ENCODE data around the gene RDH5. TPM values are rescaled to one million over a fixed set of nuclear protein-coding genes. Genes with fewer than 3 reads are reported as not detected.

The RDH5 gene
- total and polyA plus RNA-seq, 2 of the 13 experiments (the other 11 are each of a cell fraction or from before 2014, with no cell fraction given), result 2.6 to 5.7 TPM

GRCh38 chr12:55715833-55716581, 4.2 kb upstream of the RDH5 start, which contains the start of gene BLOC1S1 (continued):
- TF ChIP-seq ZNF644 (CRISPR knock-in tag; IDR thresholded peaks at IDR 0.05; ENCODE audit: low read depth) (0 out of 2 replicates have a peak, but pooled peaks have one; percentile 19), MED13 (CRISPR knock-in tag; IDR thresholded peaks at IDR 0.05) (no peak), PPARG (CRISPR knock-in tag; conservative IDR thresholded peaks at IDR 0.05) (no peak), REPIN1 (CRISPR knock-in tag; IDR thresholded peaks at IDR 0.05; ENCODE audit: borderline replicate concordance, low read depth) (peak; percentile 61; the same call in 1 of the 2 replicates), NFAT5 (CRISPR knock-in tag; IDR thresholded peaks at IDR 0.05) (no peak), NFRKB (IDR thresholded peaks at IDR 0.05) (no peak), ZBTB34 (CRISPR knock-in tag; IDR thresholded peaks at IDR 0.05) (no peak), TCF12 (IDR thresholded peaks at IDR 0.05) (no peak), TCF12 (CRISPR knock-in tag; IDR thresholded peaks at IDR 0.05) (no peak), ZBTB7A (CRISPR knock-in tag; IDR thresholded peaks at IDR 0.05) (peak; percentile 75), ZNF781 (CRISPR knock-in tag; IDR thresholded peaks at IDR 0.05; ENCODE audit: borderline replicate concordance, not compliant biosample characterization) (no peak), MATR3 (CRISPR knock-in tag; IDR thresholded peaks at IDR 0.05) (no peak), ZNF446 (CRISPR knock-in tag; IDR thresholded peaks at IDR 0.05) (no peak), ZNF724P (CRISPR knock-in tag; IDR thresholded peaks at IDR 0.05; ENCODE audit: borderline replicate concordance) (0 out of 2 replicates have a peak, but pooled peaks have one; percentile 41), DR1 (CRISPR knock-in tag; IDR thresholded peaks at IDR 0.05) (no peak; the same call in 1 of the 2 replicates), POLR2AphosphoS5 (IDR thresholded peaks at IDR 0.05; ENCODE audit: low read depth, low read length) (peak; percentile 79), ZMYM4 (CRISPR knock-in tag; IDR thresholded peaks at IDR 0.05) (peak; percentile 88), MBD4 (IDR thresholded peaks at IDR 0.05; ENCODE audit: borderline replicate concordance, low read length) (no peak), ZNF788 (CRISPR knock-in tag; IDR thresholded peaks at IDR 0.05; ENCODE audit: borderline replicate concordance) (peak; percentile 92; the same call in 1 of the 2 replicates)
- TF ChIP-seq, protein P1, sequence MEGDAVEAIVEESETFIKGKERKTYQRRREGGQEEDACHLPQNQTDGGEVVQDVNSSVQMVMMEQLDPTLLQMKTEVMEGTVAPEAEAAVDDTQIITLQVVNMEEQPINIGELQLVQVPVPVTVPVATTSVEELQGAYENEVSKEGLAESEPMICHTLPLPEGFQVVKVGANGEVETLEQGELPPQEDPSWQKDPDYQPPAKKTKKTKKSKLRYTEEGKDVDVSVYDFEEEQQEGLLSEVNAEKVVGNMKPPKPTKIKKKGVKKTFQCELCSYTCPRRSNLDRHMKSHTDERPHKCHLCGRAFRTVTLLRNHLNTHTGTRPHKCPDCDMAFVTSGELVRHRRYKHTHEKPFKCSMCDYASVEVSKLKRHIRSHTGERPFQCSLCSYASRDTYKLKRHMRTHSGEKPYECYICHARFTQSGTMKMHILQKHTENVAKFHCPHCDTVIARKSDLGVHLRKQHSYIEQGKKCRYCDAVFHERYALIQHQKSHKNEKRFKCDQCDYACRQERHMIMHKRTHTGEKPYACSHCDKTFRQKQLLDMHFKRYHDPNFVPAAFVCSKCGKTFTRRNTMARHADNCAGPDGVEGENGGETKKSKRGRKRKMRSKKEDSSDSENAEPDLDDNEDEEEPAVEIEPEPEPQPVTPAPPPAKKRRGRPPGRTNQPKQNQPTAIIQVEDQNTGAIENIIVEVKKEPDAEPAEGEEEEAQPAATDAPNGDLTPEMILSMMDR (CRISPR knock-in tag; IDR thresholded peaks at IDR 0.05), result no peak
- TF ChIP-seq, protein P2, sequence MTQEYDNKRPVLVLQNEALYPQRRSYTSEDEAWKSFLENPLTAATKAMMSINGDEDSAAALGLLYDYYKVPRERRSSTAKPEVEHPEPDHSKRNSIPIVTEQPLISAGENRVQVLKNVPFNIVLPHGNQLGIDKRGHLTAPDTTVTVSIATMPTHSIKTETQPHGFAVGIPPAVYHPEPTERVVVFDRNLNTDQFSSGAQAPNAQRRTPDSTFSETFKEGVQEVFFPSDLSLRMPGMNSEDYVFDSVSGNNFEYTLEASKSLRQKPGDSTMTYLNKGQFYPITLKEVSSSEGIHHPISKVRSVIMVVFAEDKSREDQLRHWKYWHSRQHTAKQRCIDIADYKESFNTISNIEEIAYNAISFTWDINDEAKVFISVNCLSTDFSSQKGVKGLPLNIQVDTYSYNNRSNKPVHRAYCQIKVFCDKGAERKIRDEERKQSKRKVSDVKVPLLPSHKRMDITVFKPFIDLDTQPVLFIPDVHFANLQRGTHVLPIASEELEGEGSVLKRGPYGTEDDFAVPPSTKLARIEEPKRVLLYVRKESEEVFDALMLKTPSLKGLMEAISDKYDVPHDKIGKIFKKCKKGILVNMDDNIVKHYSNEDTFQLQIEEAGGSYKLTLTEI (CRISPR knock-in tag; conservative IDR thresholded peaks at IDR 0.05), result no peak
